ENCODE measurements around the gene CNDP1.

- TF ChIP-seq MAX (IDR thresholded peaks at IDR 0.05) (no peak), YY1 (IDR thresholded peaks at IDR 0.05; ENCODE audit: low read depth) (no peak), CEBPB (IDR thresholded peaks at IDR 0.05) (no peak), CREB1 (IDR thresholded peaks at IDR 0.05; ENCODE audit: low read depth) (no peak), EGR1 (IDR thresholded peaks at IDR 0.05) (no peak), USF1 (IDR thresholded peaks at IDR 0.05) (no peak), RAD21 (IDR thresholded peaks at IDR 0.05; ENCODE audit: low read depth) (no peak), TEAD4 (IDR thresholded peaks at IDR 0.05) (no peak), TAF1 (IDR thresholded peaks at IDR 0.05; ENCODE audit: low read depth) (no peak), FOXM1 (IDR thresholded peaks at IDR 0.05; ENCODE audit: borderline replicate concordance, low read depth) (no peak)
Measured at GRCh38 chr18:74521068-74521725, 13.1 kb upstream of the CNDP1 start.

All from Ishikawa (cell line).